Stimulated activated naive CD4-positive, alpha-beta T cell (primary cell): ENCODE results near the gene SMPD1.
A peak's percentile ranks its signal among the peaks of the same experiment; 100 is the strongest.

Source experiments
- DNase-seq, 6 experiments: peaks; one replicate each; lab custom pipeline; 2025; lab: John Stamatoyannopoulos, UW

SMPD1 gene

GRCh38 chr11:6389905-6390717 lies at the start of gene SMPD1:
TSS of gene SMPD1 (plus strand) at chr11:6390474. CDS start at chr11:6390599, 125 bp downstream.
- DNase-seq, result peak; percentile 91 to 93 (median 92)

GRCh38 chr11:6345366-6345765 lies 44.9 kb upstream of the SMPD1 start:
- DNase-seq, result no peak

- DNase-seq, result no peak
Observed at GRCh38 chr11:6350043-6350442, 40.2 kb upstream of the SMPD1 start.

- DNase-seq, result no peak
Observed at GRCh38 chr11:6350486-6350885, 39.8 kb upstream of the SMPD1 start.

GRCh38 chr11:6351782-6352382 lies 38.4 kb upstream of the SMPD1 start:
- DNase-seq, result no peak

- peak; percentile 7 to 62 (median 34) for DNase-seq
Observed at GRCh38 chr11:6353367-6353987, 36.8 kb upstream of the SMPD1 start.

GRCh38 chr11:6354651-6355485 lies 35.4 kb upstream of the SMPD1 start:
- DNase-seq, result no peak

- no peak for DNase-seq
Observed at GRCh38 chr11:6356503-6357055, 33.7 kb upstream of the SMPD1 start.

- DNase-seq, result no peak
Observed at GRCh38 chr11:6357222-6357621, 33.1 kb upstream of the SMPD1 start.

- DNase-seq, result no peak
Observed at GRCh38 chr11:6360183-6360582, 30.1 kb upstream of the SMPD1 start.

- no peak for DNase-seq
Observed at GRCh38 chr11:6362185-6362872, 27.9 kb upstream of the SMPD1 start.

- peak; percentile 22 to 59 (median 39) for DNase-seq
Observed at GRCh38 chr11:6362873-6363678, 27.2 kb upstream of the SMPD1 start.

GRCh38 chr11:6365659-6366058 lies 24.6 kb upstream of the SMPD1 start:
- no peak for DNase-seq

GRCh38 chr11:6371825-6372224 lies 18.4 kb upstream of the SMPD1 start:
- no peak for DNase-seq

GRCh38 chr11:6377902-6378639 lies 12.2 kb upstream of the SMPD1 start:
- DNase-seq, result peak in 3 of 6 experiments; percentile 16 to 57 (median 35)

GRCh38 chr11:6378640-6378989 lies 11.7 kb upstream of the SMPD1 start:
- no peak for DNase-seq

- no peak for DNase-seq
Observed at GRCh38 chr11:6385046-6385777, 5.1 kb upstream of the SMPD1 start.

GRCh38 chr11:6387811-6388599 lies 2.3 kb upstream of the SMPD1 start:
- no peak for DNase-seq
